A549 (cell line): ENCODE data around the gene RTL1. TPM values are rescaled to one million over a fixed set of nuclear protein-coding genes. Genes with fewer than 3 reads are reported as not detected.

ENCODE experiments used
- ATAC-seq, 2 experiments: fragments of 200-7000 bp in 1 of 2; fragments of >200 bp in 1 of 2; cut with Nextera tagmentation in 1 of 2; cut with Tn5 transposase in 1 of 2; 3 replicates each; pipeline versions ENCODE4 v1.8.0 to v1.9.1; 2018 to 2020; ENCODE audit warnings: mild to moderate bottlenecking in 1 of 2, moderate library complexity in 1 of 2
- CTCF ChIA-PET: fragments of 300-600 bp; sonication (Branson Sonifier 250); formaldehyde crosslinking; extraction: SDS; loops from one replicate; lab custom pipeline; 2021; ENCODE audit warnings: antibody characterized with exemption, inconsistent platforms; lab: Yijun Ruan, JAX
- POLR2A ChIA-PET: fragments of 350-600 bp; formaldehyde crosslinking; extraction: SDS; loops from one replicate; lab custom pipeline; 2021; ENCODE audit warnings: antibody characterized with exemption, inconsistent platforms; lab: Yijun Ruan, JAX
- DNase-seq, 2 experiments: peaks; one replicate each; pipeline versions ENCODE4 v3.0.0 to v3.0.0-alpha.2; 2011 to 2016; ENCODE audit warnings: low read depth in 1 of 2, low spot score in 1 of 2
- FAIRE-seq: peaks from 2 replicates; lab custom pipeline; 2011; peaks lifted over from hg19 to GRCh38; lab: Jason Lieb, UNC
- H3K27ac ChIP-seq, 2 experiments: fragments of >200 bp; sonication (Bioruptor Twin); formaldehyde crosslinking; 3 replicates each; pipeline ENCODE4 v1.5.1; 2016 to 2017
- H3K4me1 ChIP-seq: fragments of >200 bp; sonication (Bioruptor Twin); formaldehyde crosslinking; 3 replicates; pipeline ENCODE4 v1.6.1; 2016
- H3K4me2 ChIP-seq: fragments of >200 bp; sonication (Bioruptor Twin); formaldehyde crosslinking; 3 replicates; pipeline ENCODE4 v1.6.1; 2016
- H3K4me3 ChIP-seq: fragments of >200 bp; sonication (Bioruptor Twin); formaldehyde crosslinking; 3 replicates; pipeline ENCODE4 v1.5.1; 2016
- H3K9me3 ChIP-seq: fragments of >200 bp; sonication (Bioruptor Twin); formaldehyde crosslinking; 3 replicates; pipeline ENCODE4 v1.6.1; 2016
- BHLHE40 ChIP-seq: IDR thresholded peaks from 2 replicates; pipeline ENCODE4 v1.6.1; 2012; ENCODE audit warnings: low read depth, low read length, inconsistent platforms
- CEBPB ChIP-seq, 2 experiments: fragments of >200 bp in 1 of 2; sonication (Bioruptor Twin) in 1 of 2; formaldehyde crosslinking in 1 of 2; IDR thresholded peaks; 2 replicates each; pipeline ENCODE4 v1.6.1; 2012 to 2016
- CHD2 ChIP-seq: fragments of 150-350 bp; IDR thresholded peaks from 2 replicates; pipeline ENCODE4 v1.6.1; 2014; ENCODE audit warnings: low read length; ENCODE audit not compliant: partially characterized antibody
- HOXA7 ChIP-seq: fragments of 250-450 bp; sonication (Bioruptor Pico); IDR thresholded peaks from 2 replicates; pipeline ENCODE4 v1.5.0; 2020; ENCODE audit warnings: mild to moderate bottlenecking, moderate library complexity
- HOXB13 ChIP-seq: fragments of 250-450 bp; sonication (Bioruptor Pico); IDR thresholded peaks from 2 replicates; pipeline ENCODE4 v1.5.0; 2020; ENCODE audit warnings: low read depth, mild to moderate bottlenecking, moderate library complexity
- HOXB5 ChIP-seq: fragments of 250-450 bp; sonication (Bioruptor Pico); IDR thresholded peaks from 2 replicates; pipeline ENCODE4 v1.5.0; 2020; ENCODE audit warnings: mild to moderate bottlenecking, moderate library complexity
- KDM5A ChIP-seq: fragments of 200-600 bp; sonication (generic); IDR thresholded peaks from 2 replicates; pipeline ENCODE4 v1.6.1; 2016; ENCODE audit warnings: antibody characterized with exemption, mild to moderate bottlenecking
- POLR2AphosphoS2 ChIP-seq: conservative IDR thresholded peaks from 2 replicates; pipeline ENCODE4 v1.6.1; 2012; ENCODE audit warnings: low read length, improper control_type of control experiment, inconsistent platforms
- RFX5 ChIP-seq: fragments of 450-650 bp; IDR thresholded peaks from 2 replicates; pipeline ENCODE4 v1.7.1; 2014; ENCODE audit warnings: antibody characterized with exemption, mild to moderate bottlenecking, moderate library complexity
- TFCP2L1 ChIP-seq: fragments of 250-450 bp; sonication (Bioruptor Pico); IDR thresholded peaks from 2 replicates; pipeline ENCODE4 v1.5.0; 2021; ENCODE audit warnings: mild to moderate bottlenecking
- WGBS: methylation state at CpG from one replicate; pipeline ENCODE4 v1.1.6; 2017; ENCODE audit errors: missing lambda C conversion rate; 5-methylcytosine and 5-hydroxymethylcytosine counted together
- polyA plus RNA-seq, 4 experiments: library from polyadenylated mRNA; depleted of rRNA in 3 of 4; stranded (reverse); fragments of >200 nt; fragmentation: RNase III in 1 of 4; extraction: RNeasy Plus Mini Kit Qiagen cat#74134 plus additional on column Dnase treatment in 1 of 4; gene quantifications; 2 replicates in 3 of 4; 3 replicates in 1 of 4; pipeline ENCODE4 v1.2.3, GENCODE V29; 2011 to 2017
- TF ChIP-seq, protein P1 (sequence below): fragments of 250-450 bp; sonication (Bioruptor Pico); IDR thresholded peaks from 2 replicates; pipeline ENCODE4 v1.5.0; 2021; ENCODE audit warnings: mild to moderate bottlenecking, moderate library complexity, borderline replicate concordance
- TF ChIP-seq, protein P2 (sequence below): fragments of 200-600 bp; sonication (generic); IDR thresholded peaks from 2 replicates; pipeline ENCODE4 v1.6.1; 2016; ENCODE audit warnings: antibody characterized with exemption, mild to moderate bottlenecking, moderate library complexity
- TF ChIP-seq, protein P3 (sequence below): fragments of 450-650 bp; IDR thresholded peaks from 2 replicates; pipeline ENCODE4 v1.6.1; 2014; ENCODE audit warnings: antibody characterized with exemption
- TF ChIP-seq, protein P4 (sequence below): IDR thresholded peaks from 2 replicates; pipeline ENCODE4 v1.6.1; 2012

RTL1 gene
- polyA plus RNA-seq, 2 of the 4 experiments (the other 2 are of a cell fraction), result 0.01 TPM; not detected in 1

DNA sequence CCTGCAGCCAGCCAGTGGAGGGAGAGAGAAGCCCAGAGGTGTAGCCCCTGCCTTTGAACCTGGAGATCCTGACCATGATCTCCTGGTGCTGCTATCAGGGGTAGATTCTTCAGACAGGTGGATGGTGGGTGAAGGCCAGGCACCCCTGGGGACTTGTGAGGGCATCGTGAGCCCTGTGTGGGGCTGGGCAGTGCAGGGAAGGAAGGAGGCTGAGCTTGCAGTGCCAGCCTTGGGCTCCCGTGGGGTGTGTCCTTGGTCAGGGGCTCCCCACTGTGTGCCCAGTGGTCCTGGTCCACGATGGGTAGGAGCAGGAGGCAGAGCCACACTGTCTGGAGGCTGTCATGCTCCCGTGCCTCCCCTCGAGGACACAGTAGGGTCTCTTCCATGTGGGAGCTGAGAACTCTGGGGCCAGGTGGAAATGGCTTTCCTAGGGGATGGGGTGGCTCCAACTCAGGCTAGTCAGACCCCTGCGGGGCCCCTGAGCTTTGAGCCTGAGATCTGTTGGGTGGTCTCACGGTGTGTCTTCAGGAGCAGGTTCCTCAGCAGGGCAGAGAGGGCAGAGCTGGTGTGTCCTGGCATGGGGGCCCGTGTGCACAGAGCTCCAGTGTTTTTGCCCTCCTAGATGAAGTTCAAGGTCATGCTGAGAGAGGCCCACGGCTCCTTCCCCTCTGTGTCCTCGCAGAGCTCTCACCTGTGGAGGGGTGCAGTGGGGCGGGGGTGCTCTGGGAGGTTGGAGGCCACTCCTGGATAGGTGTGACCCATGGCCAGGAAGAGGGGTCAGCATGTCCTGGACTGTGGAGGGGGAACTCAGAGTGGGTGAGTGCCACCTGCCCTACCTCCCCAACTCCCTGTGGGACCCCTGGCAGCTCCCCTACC lies 25.0 kb downstream of the RTL1 start:
- CTCF ChIA-PET, result interaction anchor here (0.6 to 1.6 kb wide), 3 partner anchors 24 to 357 kb away, joined by 3 to 5 read pairs (median 3); no protein-coding TSS in a partner anchor
- no peak overlapping the region for H3K27ac ChIP-seq
- TF ChIP-seq BHLHE40, result no peak
- WGBS, result 80% methylated on average over 10 of the region's 11 CpGs
- H3K4me2 ChIP-seq, result no peak overlapping the region
- H3K4me3 ChIP-seq, result no peak overlapping the region
- no peaks in the 10 kb centered on the region for H3K9me3 ChIP-seq
- H3K4me1 ChIP-seq, result no peaks in the 10 kb centered on the region
- POLR2A ChIA-PET, result no interaction called here
- DNase-seq (no peak), FAIRE-seq (no peak), ATAC-seq (no peak)

DNA sequence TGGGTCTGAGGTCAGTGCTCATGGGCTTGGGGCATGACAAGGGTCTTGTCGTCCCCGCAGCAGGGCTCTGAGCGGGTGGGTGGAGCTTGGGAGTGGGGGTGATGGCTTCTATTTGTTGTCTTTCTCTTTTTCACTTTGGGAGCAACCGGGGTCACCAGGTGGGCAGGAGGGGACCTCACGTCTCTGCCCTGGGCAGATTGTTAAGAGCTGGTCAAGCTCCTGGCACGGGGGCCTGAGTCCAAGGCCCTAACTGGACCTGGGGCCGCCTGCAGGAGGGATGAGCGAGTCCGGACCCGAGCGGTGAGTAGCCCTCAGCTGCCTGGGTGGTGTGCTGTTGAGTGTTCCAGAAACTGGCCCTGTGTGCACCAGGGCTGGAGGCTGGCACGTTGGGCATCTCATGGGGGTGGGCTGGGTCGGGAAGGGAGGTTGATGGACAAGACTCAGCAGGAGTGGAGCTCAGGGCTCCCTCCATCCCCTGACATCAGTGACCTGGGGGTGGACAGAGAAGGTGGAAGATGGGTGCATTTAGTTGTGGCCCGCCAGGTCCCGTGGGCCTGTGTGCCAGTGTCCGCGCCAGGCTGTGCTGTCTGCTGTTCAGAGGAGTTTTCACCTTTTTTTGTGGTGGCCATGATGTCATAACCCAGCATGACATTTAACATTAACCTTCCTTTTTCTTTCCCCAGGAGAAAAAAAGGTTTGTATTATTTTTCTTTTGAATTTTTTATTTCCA lies 27.5 kb downstream of the RTL1 start:
- WGBS, result 79% methylated on average over 15 of the region's 17 CpGs
- ATAC-seq (no peak), DNase-seq (no peak)
- Histone ChIP-seq H3K9me3 (no peaks in the 10 kb centered on the region), H3K4me3 (no peak overlapping the region), H3K27ac (no peak overlapping the region)
- TF ChIP-seq HOXB5 (CRISPR knock-in tag) (no peak), RFX5 (no peak)
- TF ChIP-seq, all 56 proteins: peak for 0
- POLR2A ChIA-PET, result no interaction called here
- CTCF ChIA-PET, result interaction anchor here (0.6 kb wide), 1 partner anchor 114 kb away, joined by 3 read pairs; no protein-coding TSS in a partner anchor
- Histone ChIP-seq H3K4me1 (no peaks in the 10 kb centered on the region), H3K4me2 (no peak overlapping the region)
- FAIRE-seq, result no peak

DNA sequence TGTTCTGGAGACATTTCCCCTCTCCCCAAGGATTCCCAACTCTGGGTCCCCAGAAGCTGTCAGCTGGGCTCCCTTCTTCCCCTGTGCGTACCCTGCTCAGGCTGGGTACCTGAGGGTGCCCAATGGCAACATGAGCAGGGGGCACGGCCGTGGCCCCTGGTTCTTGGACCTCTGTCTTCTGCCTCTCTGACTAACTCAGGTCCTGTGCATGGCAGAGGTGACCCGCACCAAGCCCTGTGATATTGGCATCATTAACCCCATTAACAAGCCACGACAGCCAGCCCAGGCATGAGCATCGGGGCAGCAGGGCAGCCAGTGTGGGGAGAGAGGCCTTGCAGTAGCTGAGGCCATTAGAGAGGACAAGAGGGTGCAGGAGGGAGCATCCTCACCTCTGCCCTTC lies 28.4 kb downstream of the RTL1 start:
- Histone ChIP-seq H3K4me2 (no peak overlapping the region), H3K4me1 (no peaks in the 10 kb centered on the region), H3K27ac (no peak overlapping the region), H3K4me3 (no peak overlapping the region), H3K9me3 (no peaks in the 10 kb centered on the region)
- FAIRE-seq (no peak), ATAC-seq (no peak), DNase-seq (no peak)
- 61% methylated on average over 6 of the region's 6 CpGs for WGBS
- no peak for TF ChIP-seq POLR2AphosphoS2
- no peak for TF ChIP-seq BHLHE40
- ChIA-PET CTCF (no interaction called here), POLR2A (no interaction called here)

DNA sequence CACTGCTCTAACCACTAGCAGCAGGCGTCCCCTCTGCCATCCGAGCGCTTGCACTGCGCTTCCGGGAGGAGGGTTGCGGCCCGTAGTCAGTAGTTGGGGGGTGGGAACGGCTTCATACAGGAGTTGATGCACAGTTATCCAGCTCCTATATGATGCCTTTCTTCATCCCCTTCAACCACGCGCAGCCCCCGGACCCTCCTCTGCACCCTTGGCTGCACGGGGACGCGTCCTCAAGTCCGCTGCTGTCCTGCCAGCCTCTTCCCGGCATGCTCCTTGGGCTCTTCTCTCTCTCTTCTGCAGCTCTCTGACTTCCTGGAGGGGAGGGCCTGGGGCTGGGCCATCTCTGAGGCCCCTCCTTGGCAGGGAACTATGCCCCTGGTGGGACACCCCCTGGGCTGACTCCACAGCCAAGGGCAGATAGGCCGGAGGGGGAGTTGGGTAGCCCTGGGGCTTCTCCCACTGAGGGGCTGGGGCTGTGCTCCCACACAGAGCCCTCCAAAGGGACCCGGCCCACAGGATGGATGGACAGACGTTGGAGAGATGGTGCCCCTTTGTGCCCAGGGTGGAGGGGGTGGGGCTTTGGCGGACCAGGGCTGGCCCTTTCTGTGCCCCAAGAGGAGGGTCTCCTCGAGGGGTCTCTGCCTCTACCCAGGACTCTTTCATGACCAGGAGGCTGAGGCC lies 29.0 kb downstream of the RTL1 start:
- H3K27ac ChIP-seq, result no peak overlapping the region
- ChIA-PET CTCF (interaction anchor here (0.9 kb wide), 1 partner anchor 457 kb away, joined by 3 read pairs; no protein-coding TSS in a partner anchor), POLR2A (no interaction called here)
- DNase-seq, result no peak
- no peaks in the 10 kb centered on the region for H3K9me3 ChIP-seq
- H3K4me3 ChIP-seq, result no peak overlapping the region
- no peak for ATAC-seq
- no peaks in the 10 kb centered on the region for H3K4me1 ChIP-seq
- no peak for FAIRE-seq
- H3K4me2 ChIP-seq, result no peak overlapping the region
- whole genome bisulfite sequencing, result 85% methylated on average over 18 of the region's 21 CpGs
- no peak for TF ChIP-seq CEBPB (IDR thresholded peaks at IDR 0.05)

DNA sequence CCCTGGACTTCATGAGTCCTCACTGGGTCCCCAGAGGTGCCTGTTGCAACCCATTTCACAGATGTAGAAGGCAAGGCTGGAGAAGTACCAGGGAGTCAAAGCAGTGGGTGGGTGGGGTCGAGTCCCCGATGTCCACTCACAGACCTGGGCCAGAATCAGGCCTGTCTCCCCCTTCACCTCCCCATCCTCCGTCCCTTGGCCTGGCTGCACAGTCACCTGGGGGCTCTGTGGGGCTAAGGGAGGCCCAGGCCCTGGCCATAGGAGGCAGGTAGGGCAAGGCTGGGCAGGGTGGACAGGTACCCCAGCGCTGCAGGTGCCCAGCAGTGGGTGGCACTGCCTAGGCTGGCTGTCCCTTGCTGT lies 29.5 kb downstream of the RTL1 start:
- Histone ChIP-seq H3K9me3 (no peaks in the 10 kb centered on the region), H3K4me2 (no peak overlapping the region), H3K4me1 (no peaks in the 10 kb centered on the region), H3K4me3 (no peak overlapping the region), H3K27ac (no peak overlapping the region)
- ChIA-PET CTCF (interaction anchor here (0.9 kb wide), 1 partner anchor 457 kb away, joined by 3 read pairs; no protein-coding TSS in a partner anchor), POLR2A (no interaction called here)
- ATAC-seq (no peak), DNase-seq (no peak), FAIRE-seq (no peak)
- WGBS, result 62% methylated on average over 3 of the region's 4 CpGs
- no peak for TF ChIP-seq RFX5
- TF ChIP-seq, protein P1, sequence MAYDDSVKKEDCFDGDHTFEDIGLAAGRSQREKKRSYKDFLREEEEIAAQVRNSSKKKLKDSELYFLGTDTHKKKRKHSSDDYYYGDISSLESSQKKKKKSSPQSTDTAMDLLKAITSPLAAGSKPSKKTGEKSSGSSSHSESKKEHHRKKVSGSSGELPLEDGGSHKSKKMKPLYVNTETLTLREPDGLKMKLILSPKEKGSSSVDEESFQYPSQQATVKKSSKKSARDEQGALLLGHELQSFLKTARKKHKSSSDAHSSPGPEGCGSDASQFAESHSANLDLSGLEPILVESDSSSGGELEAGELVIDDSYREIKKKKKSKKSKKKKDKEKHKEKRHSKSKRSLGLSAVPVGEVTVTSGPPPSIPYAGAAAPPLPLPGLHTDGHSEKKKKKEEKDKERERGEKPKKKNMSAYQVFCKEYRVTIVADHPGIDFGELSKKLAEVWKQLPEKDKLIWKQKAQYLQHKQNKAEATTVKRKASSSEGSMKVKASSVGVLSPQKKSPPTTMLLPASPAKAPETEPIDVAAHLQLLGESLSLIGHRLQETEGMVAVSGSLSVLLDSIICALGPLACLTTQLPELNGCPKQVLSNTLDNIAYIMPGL, result no peak
- no peak for TF ChIP-seq CHD2
- no peak for TF ChIP-seq HOXA7 (CRISPR knock-in tag)
- no peak for TF ChIP-seq KDM5A
- TF ChIP-seq, protein P2, sequence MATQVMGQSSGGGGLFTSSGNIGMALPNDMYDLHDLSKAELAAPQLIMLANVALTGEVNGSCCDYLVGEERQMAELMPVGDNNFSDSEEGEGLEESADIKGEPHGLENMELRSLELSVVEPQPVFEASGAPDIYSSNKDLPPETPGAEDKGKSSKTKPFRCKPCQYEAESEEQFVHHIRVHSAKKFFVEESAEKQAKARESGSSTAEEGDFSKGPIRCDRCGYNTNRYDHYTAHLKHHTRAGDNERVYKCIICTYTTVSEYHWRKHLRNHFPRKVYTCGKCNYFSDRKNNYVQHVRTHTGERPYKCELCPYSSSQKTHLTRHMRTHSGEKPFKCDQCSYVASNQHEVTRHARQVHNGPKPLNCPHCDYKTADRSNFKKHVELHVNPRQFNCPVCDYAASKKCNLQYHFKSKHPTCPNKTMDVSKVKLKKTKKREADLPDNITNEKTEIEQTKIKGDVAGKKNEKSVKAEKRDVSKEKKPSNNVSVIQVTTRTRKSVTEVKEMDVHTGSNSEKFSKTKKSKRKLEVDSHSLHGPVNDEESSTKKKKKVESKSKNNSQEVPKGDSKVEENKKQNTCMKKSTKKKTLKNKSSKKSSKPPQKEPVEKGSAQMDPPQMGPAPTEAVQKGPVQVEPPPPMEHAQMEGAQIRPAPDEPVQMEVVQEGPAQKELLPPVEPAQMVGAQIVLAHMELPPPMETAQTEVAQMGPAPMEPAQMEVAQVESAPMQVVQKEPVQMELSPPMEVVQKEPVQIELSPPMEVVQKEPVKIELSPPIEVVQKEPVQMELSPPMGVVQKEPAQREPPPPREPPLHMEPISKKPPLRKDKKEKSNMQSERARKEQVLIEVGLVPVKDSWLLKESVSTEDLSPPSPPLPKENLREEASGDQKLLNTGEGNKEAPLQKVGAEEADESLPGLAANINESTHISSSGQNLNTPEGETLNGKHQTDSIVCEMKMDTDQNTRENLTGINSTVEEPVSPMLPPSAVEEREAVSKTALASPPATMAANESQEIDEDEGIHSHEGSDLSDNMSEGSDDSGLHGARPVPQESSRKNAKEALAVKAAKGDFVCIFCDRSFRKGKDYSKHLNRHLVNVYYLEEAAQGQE, result no peak
- no peak for TF ChIP-seq HOXB13 (CRISPR knock-in tag)
- TF ChIP-seq, protein P3, sequence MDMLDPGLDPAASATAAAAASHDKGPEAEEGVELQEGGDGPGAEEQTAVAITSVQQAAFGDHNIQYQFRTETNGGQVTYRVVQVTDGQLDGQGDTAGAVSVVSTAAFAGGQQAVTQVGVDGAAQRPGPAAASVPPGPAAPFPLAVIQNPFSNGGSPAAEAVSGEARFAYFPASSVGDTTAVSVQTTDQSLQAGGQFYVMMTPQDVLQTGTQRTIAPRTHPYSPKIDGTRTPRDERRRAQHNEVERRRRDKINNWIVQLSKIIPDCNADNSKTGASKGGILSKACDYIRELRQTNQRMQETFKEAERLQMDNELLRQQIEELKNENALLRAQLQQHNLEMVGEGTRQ, result no peak
- no peak for TF ChIP-seq TFCP2L1
- TF ChIP-seq, protein P4, sequence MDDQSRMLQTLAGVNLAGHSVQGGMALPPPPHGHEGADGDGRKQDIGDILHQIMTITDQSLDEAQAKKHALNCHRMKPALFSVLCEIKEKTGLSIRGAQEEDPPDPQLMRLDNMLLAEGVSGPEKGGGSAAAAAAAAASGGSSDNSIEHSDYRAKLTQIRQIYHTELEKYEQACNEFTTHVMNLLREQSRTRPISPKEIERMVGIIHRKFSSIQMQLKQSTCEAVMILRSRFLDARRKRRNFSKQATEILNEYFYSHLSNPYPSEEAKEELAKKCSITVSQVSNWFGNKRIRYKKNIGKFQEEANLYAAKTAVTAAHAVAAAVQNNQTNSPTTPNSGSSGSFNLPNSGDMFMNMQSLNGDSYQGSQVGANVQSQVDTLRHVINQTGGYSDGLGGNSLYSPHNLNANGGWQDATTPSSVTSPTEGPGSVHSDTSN, result no peak
